HCT116 (cell line): Measurements from ENCODE around the gene FSD1L. TPM values are rescaled to one million over a fixed set of nuclear protein-coding genes. Genes with fewer than 3 reads are reported as not detected.

ENCODE experiments used
- ATAC-seq: fragments of 200-7000 bp; cut with Tn5 transposase; 2 replicates; pipeline ENCODE4 v1.9.1; 2020; ENCODE audit warnings: mild to moderate bottlenecking, moderate library complexity
- BruUV-seq: library from RNA; stranded (reverse); fragments of 400-500 nt; replicated peaks from 2 replicates; lab custom pipeline; 2021; lab: Mats Ljungman, UMichigan
- CTCF ChIA-PET: fragments of 300-600 bp; sonication (Branson Sonifier 250); formaldehyde crosslinking; loops from one replicate; lab custom pipeline; 2021; ENCODE audit warnings: antibody characterized with exemption; lab: Charles Lee
- POLR2A ChIA-PET: fragments of 300-600, 350-600 bp; sonication (Branson Sonifier 250); formaldehyde crosslinking; loops from one replicate; lab custom pipeline; 2021; ENCODE audit warnings: antibody characterized with exemption; lab: Charles Lee
- RAD21 ChIA-PET, 2 experiments: fragments of 300-600 bp; sonication (Branson Sonifier 250); formaldehyde crosslinking; loops; one replicate each; lab custom pipeline; 2023; ENCODE audit warnings: low total read pairs in 2 of 2; ENCODE audit not compliant: uncharacterized antibody in 2 of 2, unreplicated experiment in 2 of 2, low non-redundant PET in 1 of 2; lab: Charles Lee
- DNase-seq: peaks from one replicate; pipeline ENCODE4 v3.0.0-alpha.2; 2010; ENCODE audit warnings: low read depth, low spot score
- H2AFZ ChIP-seq: fragments of 200-600 bp; shearing (Covaris generic), sonication (generic); 2 replicates; pipeline ENCODE4 v1.6.1; 2017; ENCODE audit warnings: low read depth, mixed run types, mixed read lengths, antibody characterized with exemption, low read length; ENCODE audit not compliant: poor library complexity, severe bottlenecking
- H3K27ac ChIP-seq: 2 replicates; pipeline ENCODE4 v1.5.1; 2012; ENCODE audit warnings: low read depth, low read length
- H3K27me3 ChIP-seq: fragments of 200-600 bp; sonication (generic); 2 replicates; pipeline ENCODE4 v1.6.1; 2016; ENCODE audit warnings: mixed run types, low read length, mixed read lengths; ENCODE audit not compliant: insufficient read depth
- H3K36me3 ChIP-seq, 2 experiments: fragments of 200-500 bp in 1 of 2; fragments of 200-600 bp in 1 of 2; sonication (Bioruptor generic) in 1 of 2; sonication (generic) in 1 of 2; 2 replicates each; pipeline versions ENCODE4 v1.5.1 to v1.6.1; 2014 to 2016; ENCODE audit warnings: low read length in 2 of 2, inconsistent platforms in 1 of 2, mixed read lengths in 1 of 2, mixed run types in 1 of 2; ENCODE audit not compliant: insufficient read depth in 2 of 2, control insufficient read depth in 1 of 2
- H3K4me1 ChIP-seq, 2 experiments: fragments of 200-600 bp in 1 of 2; sonication (generic) in 1 of 2; 2 replicates each; pipeline versions ENCODE4 v1.5.1 to v1.6.1; 2012 to 2017; ENCODE audit warnings: low read length in 2 of 2, inconsistent platforms in 1 of 2, mild to moderate bottlenecking in 1 of 2, mixed read lengths in 1 of 2, mixed run types in 1 of 2, moderate library complexity in 1 of 2; ENCODE audit not compliant: insufficient read depth in 2 of 2, control insufficient read depth in 1 of 2
- H3K4me2 ChIP-seq: fragments of 200-600 bp; sonication (generic); 2 replicates; pipeline ENCODE4 v1.6.1; 2017; ENCODE audit warnings: mixed run types, low read length, mixed read lengths
- H3K4me3 ChIP-seq, 2 experiments: fragments of 200-600 bp in 1 of 2; sonication (generic) in 1 of 2; replicated peaks in 1 of 2; 2 replicates each; pipeline ENCODE4 v1.5.1; 2011 to 2016; ENCODE audit warnings: low read length in 2 of 2, control low read depth in 1 of 2, low read depth in 1 of 2, mild to moderate bottlenecking in 1 of 2, mixed read lengths in 1 of 2, mixed run types in 1 of 2
- H3K79me2 ChIP-seq: fragments of 200-600 bp; sonication (generic); 2 replicates; pipeline ENCODE4 v1.6.1; 2017; ENCODE audit warnings: mild to moderate bottlenecking, mixed run types, low read length, moderate library complexity, mixed read lengths; ENCODE audit not compliant: insufficient read depth
- H3K9ac ChIP-seq: fragments of 200-600 bp; sonication (generic); 2 replicates; pipeline ENCODE4 v1.6.1; 2016; ENCODE audit warnings: low read length, mixed read lengths
- H3K9me2 ChIP-seq: fragments of 200-600 bp; sonication (generic), shearing (Covaris generic); 2 replicates; pipeline ENCODE4 v1.6.1; 2017; ENCODE audit warnings: mixed run types, mild to moderate bottlenecking, moderate library complexity; ENCODE audit not compliant: insufficient read depth
- H3K9me3 ChIP-seq, 2 experiments: fragments of 200-500 bp in 1 of 2; fragments of 200-600 bp in 1 of 2; sonication (Bioruptor generic) in 1 of 2; sonication (generic) in 1 of 2; 2 replicates each; pipeline ENCODE4 v1.6.1; 2014 to 2017; ENCODE audit warnings: low read length in 2 of 2, mixed read lengths in 2 of 2, inconsistent platforms in 1 of 2, low read depth in 1 of 2, mild to moderate bottlenecking in 1 of 2, mixed run types in 1 of 2, moderate library complexity in 1 of 2; ENCODE audit not compliant: control insufficient read depth in 1 of 2, insufficient read depth in 1 of 2
- H4K20me1 ChIP-seq: fragments of 200-600 bp; sonication (generic), shearing (Covaris generic); 2 replicates; pipeline ENCODE4 v1.6.1; 2017; ENCODE audit warnings: mixed run types, mild to moderate bottlenecking, moderate library complexity; ENCODE audit not compliant: insufficient read depth
- CEBPB ChIP-seq: IDR thresholded peaks from 2 replicates; pipeline ENCODE4 v1.6.1; 2012; ENCODE audit warnings: low read depth
- ELF1 ChIP-seq: IDR thresholded peaks from 2 replicates; pipeline ENCODE4 v1.6.1; 2012; ENCODE audit warnings: low read depth, borderline replicate concordance
- EZH2 ChIP-seq: fragments of 200-600 bp; sonication (generic); IDR thresholded peaks from 2 replicates; pipeline ENCODE4 v1.6.1; 2017; ENCODE audit warnings: antibody characterized with exemption, mixed run types
- EZH2phosphoT487 ChIP-seq: fragments of 200-600 bp; IDR thresholded peaks from 2 replicates; pipeline ENCODE4 v1.6.1; 2018; ENCODE audit warnings: antibody characterized with exemption, borderline replicate concordance
- POLR2A ChIP-seq: IDR thresholded peaks from 2 replicates; pipeline ENCODE4 v1.7.0; 2011; ENCODE audit warnings: borderline replicate concordance; ENCODE audit not compliant: insufficient read depth, insufficient read length; ENCODE audit errors: extremely low read depth
- POLR2AphosphoS5 ChIP-seq: IDR thresholded peaks from 2 replicates; pipeline ENCODE4 v1.6.1; 2011; ENCODE audit warnings: mild to moderate bottlenecking, low read depth, low read length, moderate library complexity
- RAD21 ChIP-seq: IDR thresholded peaks from 2 replicates; pipeline ENCODE4 v1.6.1; 2012; ENCODE audit warnings: low read depth, mild to moderate bottlenecking
- SIN3A ChIP-seq: IDR thresholded peaks from 2 replicates; pipeline ENCODE4 v1.6.1; 2012; ENCODE audit warnings: low read depth
- SP1 ChIP-seq: IDR thresholded peaks from 2 replicates; pipeline ENCODE4 v1.6.1; 2012; ENCODE audit warnings: low read depth
- TCF7L2 ChIP-seq: IDR thresholded peaks from 2 replicates; pipeline ENCODE4 v1.7.0; 2011; ENCODE audit warnings: borderline replicate concordance, inconsistent platforms; ENCODE audit not compliant: insufficient read depth, insufficient read length; ENCODE audit errors: extremely low read depth
- YY1 ChIP-seq: IDR thresholded peaks from 2 replicates; pipeline ENCODE4 v1.6.1; 2011; ENCODE audit warnings: low read length, low read depth, moderate library complexity, mild to moderate bottlenecking; ENCODE audit not compliant: insufficient replicate concordance; ENCODE audit errors: extremely low read depth
- ZFX ChIP-seq: fragments of 450-650 bp; IDR thresholded peaks from 2 replicates; pipeline ENCODE4 v1.6.1; 2017
- ZNF274 ChIP-seq: fragments of 200-500 bp; sonication (Bioruptor generic); IDR thresholded peaks from 2 replicates; pipeline ENCODE4 v1.6.1; 2014; ENCODE audit warnings: mild to moderate bottlenecking, low read depth, low read length, inconsistent platforms
- intact Hi-C: fragments of 100-400 bp; cut with micrococcal nuclease; formaldehyde crosslinking; loops from 2 replicates; pipeline ENCODE4 v1.10.0; 2022
- total RNA-seq: library from RNA; stranded (reverse); gene quantifications from one replicate; pipeline ENCODE4 v1.2.1, GENCODE V29; 2021; ENCODE audit not compliant: unreplicated experiment
- TF ChIP-seq, protein P1 (sequence below), 3 experiments: fragments of 200-600 bp in 1 of 3; sonication (generic) in 1 of 3; IDR thresholded peaks in 2 of 3; conservative IDR thresholded peaks in 1 of 3; 2 replicates each; pipeline ENCODE4 v1.5.1; 2012 to 2017; ENCODE audit warnings: low read depth in 2 of 3, low read length in 2 of 3, antibody characterized with exemption in 1 of 3, borderline replicate concordance in 1 of 3, control low read depth in 1 of 3, mild to moderate bottlenecking in 1 of 3, mixed read lengths in 1 of 3, mixed run types in 1 of 3, moderate library complexity in 1 of 3; ENCODE audit not compliant: insufficient read depth in 1 of 3
- TF ChIP-seq, protein P2 (sequence below): IDR thresholded peaks from 2 replicates; pipeline ENCODE4 v1.6.1; 2012

Gene FSD1L
- total RNA-seq, 1 experiment from 2014 or later = 5.5 TPM

- CTCF ChIA-PET = no interaction called here
- H3K4me2 ChIP-seq = no peak overlapping the region
- no peaks in the 10 kb centered on the region for H4K20me1 ChIP-seq
- H3K9ac ChIP-seq = no peak overlapping the region
- no peaks in the 10 kb centered on the region for H3K9me2 ChIP-seq
- peaks cover 9% of the 10 kb centered on the region; the same call in 1 of the 2 replicates for H3K79me2 ChIP-seq
- DNase-seq (no peak), ATAC-seq (no peak)
- H3K27me3 ChIP-seq = no peaks in the 10 kb centered on the region
- H3K4me1 ChIP-seq = no peaks in the 10 kb centered on the region
- peaks cover 4 to 17% of the 10 kb centered on the region in 2 experiments; a peak in 2 of 4 replicates for H3K36me3 ChIP-seq
- H3K4me3 ChIP-seq = no peak overlapping the region
- H3K9me3 ChIP-seq = no peaks in the 10 kb centered on the region
- no peak for TF ChIP-seq SP1
- TF ChIP-seq ELF1 = no peak
- TF ChIP-seq POLR2A = no peak
- no peak for TF ChIP-seq SIN3A
- TF ChIP-seq TCF7L2 = no peak
- TF ChIP-seq YY1 = no peak
- no peak overlapping the region for H3K27ac ChIP-seq
- POLR2A ChIA-PET = no interaction called here
- RAD21 ChIA-PET = no interaction called here
- no TSS peak for BruUV-seq
- intact Hi-C loops = no loop called here
- H2AFZ ChIP-seq = no peak overlapping the region
These were observed 19.1 kb downstream of the FSD1L start for GRCh38 chr9:105466898-105467455.

GRCh38 chr9:105468875-105469274 lies 21.0 kb downstream of the FSD1L start:
- POLR2A ChIA-PET = no interaction called here
- no peak overlapping the region for H3K27ac ChIP-seq
- no peaks in the 10 kb centered on the region for H3K4me1 ChIP-seq
- no peak overlapping the region for H3K4me3 ChIP-seq
- no peak for DNase-seq
- BruUV-seq = no TSS peak
- H3K27me3 ChIP-seq = no peaks in the 10 kb centered on the region
- H4K20me1 ChIP-seq = no peaks in the 10 kb centered on the region
- H3K9me3 ChIP-seq = no peaks in the 10 kb centered on the region
- CTCF ChIA-PET = no interaction called here
- no peaks in the 10 kb centered on the region for H3K79me2 ChIP-seq
- H3K9ac ChIP-seq = no peak overlapping the region
- no peaks in the 10 kb centered on the region for H3K9me2 ChIP-seq
- no peak for ATAC-seq
- no peak overlapping the region for H2AFZ ChIP-seq
- RAD21 ChIA-PET = no interaction called here
- H3K4me2 ChIP-seq = no peak overlapping the region
- H3K36me3 ChIP-seq = peaks cover 4 to 17% of the 10 kb centered on the region in 2 experiments; a peak in 2 of 4 replicates
- intact Hi-C loops = no loop called here
- TF ChIP-seq POLR2AphosphoS5 = no peak
- no peak for TF ChIP-seq TCF7L2
- TF ChIP-seq, protein P1, sequence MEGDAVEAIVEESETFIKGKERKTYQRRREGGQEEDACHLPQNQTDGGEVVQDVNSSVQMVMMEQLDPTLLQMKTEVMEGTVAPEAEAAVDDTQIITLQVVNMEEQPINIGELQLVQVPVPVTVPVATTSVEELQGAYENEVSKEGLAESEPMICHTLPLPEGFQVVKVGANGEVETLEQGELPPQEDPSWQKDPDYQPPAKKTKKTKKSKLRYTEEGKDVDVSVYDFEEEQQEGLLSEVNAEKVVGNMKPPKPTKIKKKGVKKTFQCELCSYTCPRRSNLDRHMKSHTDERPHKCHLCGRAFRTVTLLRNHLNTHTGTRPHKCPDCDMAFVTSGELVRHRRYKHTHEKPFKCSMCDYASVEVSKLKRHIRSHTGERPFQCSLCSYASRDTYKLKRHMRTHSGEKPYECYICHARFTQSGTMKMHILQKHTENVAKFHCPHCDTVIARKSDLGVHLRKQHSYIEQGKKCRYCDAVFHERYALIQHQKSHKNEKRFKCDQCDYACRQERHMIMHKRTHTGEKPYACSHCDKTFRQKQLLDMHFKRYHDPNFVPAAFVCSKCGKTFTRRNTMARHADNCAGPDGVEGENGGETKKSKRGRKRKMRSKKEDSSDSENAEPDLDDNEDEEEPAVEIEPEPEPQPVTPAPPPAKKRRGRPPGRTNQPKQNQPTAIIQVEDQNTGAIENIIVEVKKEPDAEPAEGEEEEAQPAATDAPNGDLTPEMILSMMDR (IDR thresholded peaks at IDR 0.05 in 2 of 3, conservative IDR thresholded peaks at IDR 0.05 in 1 of 3; ENCODE audit: borderline replicate concordance in 1 of 3, insufficient read depth in 1 of 3, low read depth in 2 of 3, low read length in 2 of 3) = no peak
- TF ChIP-seq RAD21 = no peak
- no peak for TF ChIP-seq EZH2
- TF ChIP-seq ZNF274 = no peak
- TF ChIP-seq EZH2phosphoT487 = no peak
- no peak for TF ChIP-seq SIN3A
- no peak for TF ChIP-seq ELF1
- no peak for TF ChIP-seq CEBPB
- TF ChIP-seq ZFX = no peak
- TF ChIP-seq SP1 = no peak
- TF ChIP-seq, protein P2, sequence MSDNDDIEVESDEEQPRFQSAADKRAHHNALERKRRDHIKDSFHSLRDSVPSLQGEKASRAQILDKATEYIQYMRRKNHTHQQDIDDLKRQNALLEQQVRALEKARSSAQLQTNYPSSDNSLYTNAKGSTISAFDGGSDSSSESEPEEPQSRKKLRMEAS = no peak
